HG03175 (cell line): ENCODE data around the gene SEPTIN6.

Experiments used
- ATAC-seq: cut with Tn5 transposase; IDR thresholded peaks from one replicate; pipeline ENCODE4 v1.9.1; 2021; ENCODE audit warnings: mild to moderate bottlenecking, moderate library complexity; ENCODE audit not compliant: unreplicated experiment

Gene SEPTIN6

GRCh38 chrX:119659522-119659921 is 33.4 kb downstream of the SEPTIN6 start:
- ATAC-seq, result no peak

GRCh38 chrX:119655125-119655524 is 37.8 kb downstream of the SEPTIN6 start:
- ATAC-seq, result no peak

GRCh38 chrX:119654112-119654531 is 38.8 kb downstream of the SEPTIN6 start:
- no peak for ATAC-seq

GRCh38 chrX:119648421-119648775 is 44.6 kb downstream of the SEPTIN6 start:
- ATAC-seq, result peak; percentile 19

GRCh38 chrX:119647552-119648420 is 45.2 kb downstream of the SEPTIN6 start:
- peak; percentile 96 for ATAC-seq

- no peak for ATAC-seq
Observed at GRCh38 chrX:119647089-119647488, 45.9 kb downstream of the SEPTIN6 start.

- no peak for ATAC-seq
Observed at GRCh38 chrX:119646515-119646914, 46.5 kb downstream of the SEPTIN6 start.

GRCh38 chrX:119643696-119644095 is 49.3 kb downstream of the SEPTIN6 start:
- no peak for ATAC-seq
